ENCODE data around the gene ARID3A. TPM values are rescaled to one million over a fixed set of nuclear protein-coding genes. Genes with fewer than 3 reads are reported as not detected.

The ARID3A gene
- total and polyA plus RNA-seq, 2 of the 8 experiments (the other 6 are each of a cell fraction or from before 2014, with no cell fraction given): 40.5 to 77.4 TPM

GRCh38 chr19:907183-907853, 18.5 kb upstream of the ARID3A start:
- Histone ChIP-seq H3K18ac (ENCODE audit: extremely low read depth, low read length) (no peak overlapping the region), H3K9ac (replicated peaks in 1 of 4; ENCODE audit: extremely low read depth in 1 of 4, low read depth in 3 of 4, low read length in 3 of 4) (no peak overlapping the region), H3K27ac (ENCODE audit: low read depth, low read length) (no peak overlapping the region), H4K5ac (ENCODE audit: insufficient read length, low read depth, low read length) (no peak overlapping the region), H2AK5ac (ENCODE audit: low read depth, low read length) (no peak overlapping the region), H4K20me1 (replicated peaks in 1 of 2; ENCODE audit: control insufficient read depth in 1 of 2, insufficient read depth in 2 of 2, low read length in 2 of 2) (peaks cover 14 to 25% of the 10 kb centered on the region in 2 experiments), H3K27me3 (replicated peaks in 1 of 4; ENCODE audit: control insufficient read depth in 3 of 4, extremely low read depth in 1 of 4, insufficient read depth in 3 of 4, low read length in 3 of 4) (no peaks in the 10 kb centered on the region), H2BK20ac (ENCODE audit: low read length) (no peak overlapping the region), H2BK15ac (ENCODE audit: low read length) (no peak overlapping the region), H3K9me3 (ENCODE audit: insufficient read depth in 2 of 2, low read depth in 1 of 2, low read length in 1 of 2) (no peaks in the 10 kb centered on the region), H3K4ac (replicated peaks; ENCODE audit: insufficient read length, low read depth, low read length) (no peak overlapping the region), H3K23ac (ENCODE audit: insufficient read length) (no peak overlapping the region), H3K36me3 (ENCODE audit: control insufficient read depth in 2 of 4, insufficient read depth in 4 of 4, low read length in 3 of 4) (peaks cover 0 to 3% (median 0%) of the 10 kb centered on the region in 4 experiments; a peak in 1 of 8 replicates), H3K4me1 (replicated peaks in 1 of 4; ENCODE audit: control insufficient read depth in 3 of 4, insufficient read depth in 4 of 4, low read length in 3 of 4) (peaks cover 0 to 3% (median under 1%) of the 10 kb centered on the region in 4 experiments; a peak in 1 of 7 replicates), H2AFZ (ENCODE audit: low read length) (no peak overlapping the region), H3K56ac (replicated peaks; ENCODE audit: insufficient read length, low read depth, low read length) (no peak overlapping the region), H4K91ac (replicated peaks; ENCODE audit: insufficient read length, low read length) (no peak overlapping the region), H3K14ac (ENCODE audit: insufficient read length) (no peak overlapping the region), H3K23me2 (ENCODE audit: low read depth, low read length) (no peaks in the 10 kb centered on the region), H3K4me2 (ENCODE audit: insufficient read depth in 1 of 2, low read depth in 2 of 2, low read length in 2 of 2) (no peak overlapping the region), H3K4me3 (ENCODE audit: extremely low read depth in 1 of 4, insufficient read depth in 2 of 4, low read depth in 3 of 4, low read length in 4 of 4) (no peak overlapping the region), H2BK12ac (ENCODE audit: low read depth, low read length) (no peak overlapping the region), H2BK120ac (replicated peaks; ENCODE audit: low read depth, low read length) (no peak overlapping the region), H2BK5ac (ENCODE audit: low read depth, low read length) (no peak overlapping the region), H4K8ac (ENCODE audit: extremely low read depth, insufficient read depth, low read length) (no peak overlapping the region), H3K79me2 (ENCODE audit: control insufficient read depth in 1 of 2, insufficient read depth in 2 of 2, low read length in 2 of 2) (peaks cover 0 to 46% of the 10 kb centered on the region in 2 experiments), H3K79me1 (ENCODE audit: low read depth, low read length) (peaks cover 12% of the 10 kb centered on the region)
- FAIRE-seq: no peak
- ChIA-PET CTCF (ENCODE audit: partially characterized antibody) (interaction anchor here (0.7 to 2.2 kb wide), 9 partner anchors 8 to 94 kb away, joined by 3 to 8 read pairs (median 4); partner anchors contain the start of genes MED16 and RNU6-9), POLR2A (ENCODE audit: partially characterized antibody) (interaction anchor here (1.0 to 2.4 kb wide), 5 partner anchors 11 to 109 kb away, joined by 3 to 5 read pairs (median 4); partner anchors contain the start of genes MED16 and RNU6-9)
- TF ChIP-seq ATF2 (IDR thresholded peaks at IDR 0.05; ENCODE audit: low read length) (no peak), USF2 (IDR thresholded peaks at IDR 0.05; ENCODE audit: low read length) (no peak), BRCA1 (IDR thresholded peaks at IDR 0.05; ENCODE audit: low read depth, low read length) (no peak)
- WGBS, 2 experiments (ENCODE audit: extremely low coverage in 1 of 2, insufficient coverage in 1 of 2, insufficient read length in 1 of 2, insufficient replicate concordance in 2 of 2, low coverage in 1 of 2, low lambda C conversion rate in 2 of 2, missing lambda C conversion rate in 1 of 2): 91% methylated on average over 13 of the region's 14 CpGs; no CpG with 5 or more reads in 1 of the 2 experiments
- DNase-seq (ENCODE audit: low read depth in 1 of 2, low spot score in 2 of 2): no peak
